Suprapubic skin (tissue), 4 donors: ENCODE results near the gene CDHR5. TPM values are rescaled to one million over a fixed set of nuclear protein-coding genes. Genes with fewer than 3 reads are reported as not detected.

Source experiments
- DNase-seq, 2 donors: peaks; one replicate each; pipeline ENCODE4 v3.0.0-alpha.2; 2019; ENCODE audit warnings: low spot score in 2 of 2
- H3K27ac ChIP-seq: fragments of 200-600 bp; sonication (generic); one replicate; pipeline ENCODE4 v1.5.1; 2019
- H3K27me3 ChIP-seq: fragments of 200-600 bp; sonication (generic); one replicate; pipeline ENCODE4 v1.5.1; 2019
- H3K36me3 ChIP-seq: fragments of 200-600 bp; sonication (generic); one replicate; pipeline ENCODE4 v1.5.1; 2019
- H3K4me1 ChIP-seq: fragments of 200-600 bp; sonication (generic); one replicate; pipeline ENCODE4 v1.5.1; 2019
- H3K4me3 ChIP-seq: fragments of 200-600 bp; sonication (generic); one replicate; pipeline ENCODE4 v1.5.1; 2019; ENCODE audit warnings: mild to moderate bottlenecking
- H3K9me3 ChIP-seq: fragments of 200-600 bp; sonication (generic); one replicate; pipeline ENCODE4 v1.5.1; 2019
- CTCF ChIP-seq, 2 donors: fragments of 200-600 bp in 1 of 2; fragments of 450-650 bp in 1 of 2; sonication (generic) in 1 of 2; IDR thresholded peaks; one replicate each; pipeline ENCODE4 v1.5.1; 2016 to 2019; ENCODE audit warnings: antibody characterized with exemption in 2 of 2, mild to moderate bottlenecking in 1 of 2, moderate library complexity in 1 of 2
- EP300 ChIP-seq: sonication (generic); formaldehyde crosslinking; IDR thresholded peaks from one replicate; pipeline ENCODE4 v1.6.1; 2017; ENCODE audit warnings: antibody characterized with exemption
- POLR2A ChIP-seq, 2 donors: fragments of 450-650 bp; IDR thresholded peaks; one replicate each; pipeline ENCODE4 v1.6.1; 2017; ENCODE audit warnings: antibody characterized with exemption in 2 of 2, mild to moderate bottlenecking in 2 of 2, moderate library complexity in 2 of 2
- POLR2AphosphoS5 ChIP-seq, 3 donors: sonication (generic); formaldehyde crosslinking; IDR thresholded peaks; one replicate each; pipeline ENCODE4 v1.6.1; 2017; ENCODE audit warnings: antibody characterized with exemption in 3 of 3
- WGBS: methylation state at CpG from one replicate; pipeline ENCODE4 v1.1.5; 2018; 5-methylcytosine and 5-hydroxymethylcytosine counted together
- total RNA-seq, 4 donors: library from RNA; depleted of rRNA; stranded (reverse); fragments of >200 nt; gene quantifications; one replicate each; pipeline ENCODE4 v1.1.0, GENCODE V29; 2016

Gene CDHR5
- total RNA-seq, 4 donors from 2014 or later, result 0.53 to 1.1 TPM; not detected in 2

GRCh38 chr11:567011-567628, 57.6 kb downstream of the CDHR5 start:
- TF ChIP-seq POLR2A (IDR thresholded peaks at IDR 0.05), result no peak
- no peak for TF ChIP-seq POLR2AphosphoS5 (IDR thresholded peaks at IDR 0.05)
- no peak for TF ChIP-seq EP300
- no peak for TF ChIP-seq CTCF (IDR thresholded peaks at IDR 0.05)
- WGBS, result 93% methylated on average over 4 of the region's 18 CpGs
- no peaks in the 10 kb centered on the region for H3K9me3 ChIP-seq
- peak overlapping the region; percentile 76 for H3K4me3 ChIP-seq
- peak; percentile 67 to 75 for DNase-seq
- H3K4me1 ChIP-seq, result peaks cover 57% of the 10 kb centered on the region
- peak overlapping the region; percentile 91 for H3K27ac ChIP-seq
- no peaks in the 10 kb centered on the region for H3K36me3 ChIP-seq
- no peaks in the 10 kb centered on the region for H3K27me3 ChIP-seq

Other genes starting within 250 kb of the CDHR5 start
- 100 to 1,000 TPM; 318 to 486 (median 428) TPM for gene PKP3, start 230.7 kb downstream of the CDHR5 start, total RNA-seq
- 10 to 100 TPM; 14.2 to 26.0 (median 16.5) TPM for gene SIGIRR, start 210.0 kb downstream of the CDHR5 start, total RNA-seq
- gene ANO9, start 182.9 kb downstream of the CDHR5 start, total RNA-seq, result 100 to 1,000 TPM in 2 of 4 donors, 10 to 100 TPM in 2; 76.8 to 166 (median 103) TPM
- gene PTDSS2, start 174.7 kb downstream of the CDHR5 start, total RNA-seq, result 10 to 100 TPM; 22.3 to 31.0 (median 25.3) TPM
- 100 to 1,000 TPM; 378 to 392 (median 383) TPM for gene RNH1, start 117.7 kb downstream of the CDHR5 start, total RNA-seq
- gene HRAS, start 89.4 kb downstream of the CDHR5 start, total RNA-seq, result 100 to 1,000 TPM in 2 of 4 donors, 10 to 100 TPM in 2; 82.9 to 131 (median 96.2) TPM
- gene LRRC56, start 87.4 kb downstream of the CDHR5 start, total RNA-seq, result 1 to 10 TPM; 1.7 to 2.4 (median 2.1) TPM
- gene LMNTD2, start 64.2 kb downstream of the CDHR5 start, total RNA-seq, result 10 to 100 TPM in 1 of 4 donors, 1 to 10 TPM in 3; 6.3 to 17.8 (median 8.7) TPM
- 100 to 1,000 TPM in 1 of 4 donors, 10 to 100 TPM in 3; 82.6 to 113 (median 87.0) TPM for gene RASSF7, start 64.0 kb downstream of the CDHR5 start, total RNA-seq
- gene PHRF1, start 48.5 kb downstream of the CDHR5 start, total RNA-seq, result 10 to 100 TPM; 27.9 to 55.6 (median 42.0) TPM
- gene IRF7, start 9.0 kb downstream of the CDHR5 start, total RNA-seq, result 10 to 100 TPM; 20.9 to 34.0 (median 26.6) TPM
- gene SCT, start 2.2 kb upstream of the CDHR5 start, total RNA-seq, result not detected
- gene DRD4, start 12.3 kb upstream of the CDHR5 start, total RNA-seq, result 1 to 10 TPM in 1 of 4 donors, under 1 TPM in 1, not detected in 2; 0.97 to 1.2 TPM
- 10 to 100 TPM; 37.0 to 60.6 (median 43.7) TPM for gene DEAF1, start 70.3 kb upstream of the CDHR5 start, total RNA-seq
- 10 to 100 TPM; 31.5 to 53.6 (median 39.1) TPM for gene TMEM80, start 70.9 kb upstream of the CDHR5 start, total RNA-seq
- gene EPS8L2, start 81.3 kb upstream of the CDHR5 start, total RNA-seq, result 100 to 1,000 TPM; 107 to 193 (median 140) TPM
- gene TALDO1, start 122.5 kb upstream of the CDHR5 start, total RNA-seq, result 100 to 1,000 TPM; 107 to 197 (median 179) TPM
- 10 to 100 TPM; 27.2 to 68.2 (median 46.0) TPM for gene GATD1, start 152.5 kb upstream of the CDHR5 start, total RNA-seq
- gene CEND1, start 165.1 kb upstream of the CDHR5 start, total RNA-seq, result not detected
- 10 to 100 TPM; 11.2 to 14.7 (median 13.7) TPM for gene SLC25A22, start 173.3 kb upstream of the CDHR5 start, total RNA-seq
- 10 to 100 TPM; 14.1 to 71.9 (median 33.5) TPM for gene PIDD1, start 180.3 kb upstream of the CDHR5 start, total RNA-seq
- 1,000 to 10,000 TPM in 2 of 4 donors, 100 to 1,000 TPM in 2; 692 to 1,129 (median 991) TPM for gene RPLP2, start 185.0 kb upstream of the CDHR5 start, total RNA-seq
- 100 to 1,000 TPM in 1 of 4 donors, 10 to 100 TPM in 3; 74.9 to 117 (median 85.9) TPM for gene PNPLA2, start 194.0 kb upstream of the CDHR5 start, total RNA-seq
- gene CRACR2B, start 203.0 kb upstream of the CDHR5 start, total RNA-seq, result 10 to 100 TPM; 14.0 to 35.5 (median 29.6) TPM
- 100 to 1,000 TPM; 108 to 162 (median 150) TPM for gene CD151, start 208.0 kb upstream of the CDHR5 start, total RNA-seq
- 10 to 100 TPM; 31.1 to 76.4 (median 56.4) TPM for gene POLR2L, start 217.6 kb upstream of the CDHR5 start, total RNA-seq
- 10 to 100 TPM; 47.1 to 78.9 (median 59.7) TPM for gene TSPAN4, start 217.9 kb upstream of the CDHR5 start, total RNA-seq